K562 (cell line): ENCODE measurements around the gene TSR3. TPM values are rescaled to one million over a fixed set of nuclear protein-coding genes. Genes with fewer than 3 reads are reported as not detected.

Experiments
- ATF1 ChIP-seq, 2 experiments: fragments of 450-650 bp in 1 of 2; IDR thresholded peaks; 2 replicates each; pipeline ENCODE4 v1.6.1; 2016; ENCODE audit warnings: missing compliant biosample characterization in 1 of 2, missing genetic modification characterization in 1 of 2
- CHD2 ChIP-seq: IDR thresholded peaks from 2 replicates; pipeline ENCODE4 v1.6.1; 2011; ENCODE audit warnings: low read depth, low read length
- CLOCK ChIP-seq: fragments of 250-450 bp; sonication (Bioruptor Pico); IDR thresholded peaks from 2 replicates; pipeline ENCODE4 v1.4.0; 2020; ENCODE audit warnings: mild to moderate bottlenecking, moderate library complexity, borderline replicate concordance
- NKRF ChIP-seq: fragments of 450-650 bp; IDR thresholded peaks from 2 replicates; pipeline ENCODE4 v1.6.1; 2016; ENCODE audit warnings: borderline replicate concordance
- OTX1 ChIP-seq: fragments of 450-650 bp; formaldehyde crosslinking; IDR thresholded peaks from 2 replicates; pipeline ENCODE4 v1.4.0; 2022; ENCODE audit warnings: mild to moderate bottlenecking
- PHB2 ChIP-seq: fragments of 450-650 bp; IDR thresholded peaks from 2 replicates; pipeline ENCODE4 v1.6.1; 2017; ENCODE audit warnings: low read depth
- SP1 ChIP-seq: sonication (generic); formaldehyde crosslinking; IDR thresholded peaks from 2 replicates; pipeline ENCODE4 v1.8.1; 2022; ENCODE audit warnings: mild to moderate bottlenecking, missing genetic modification reagents
- SP2 ChIP-seq: IDR thresholded peaks from 2 replicates; pipeline ENCODE4 v1.6.1; 2011; ENCODE audit warnings: mild to moderate bottlenecking, low read depth, low read length, moderate library complexity; ENCODE audit not compliant: poor library complexity, severe bottlenecking; ENCODE audit errors: extremely low read depth
- VEZF1 ChIP-seq: fragments of 200-800 bp; sonication (Bioruptor generic); IDR thresholded peaks from 2 replicates; pipeline ENCODE4 v1.6.1; 2017; ENCODE audit warnings: missing genetic modification characterization, missing compliant biosample characterization
- ZNF140 ChIP-seq: fragments of 250-450 bp; sonication (Bioruptor Pico); IDR thresholded peaks from 2 replicates; pipeline ENCODE4 v1.8.0; 2021; ENCODE audit warnings: moderate library complexity, mild to moderate bottlenecking, inconsistent platforms
- ZNF318 ChIP-seq, 2 experiments: fragments of 450-650 bp; IDR thresholded peaks; 2 replicates each; pipeline ENCODE4 v1.6.1; 2016; ENCODE audit warnings: mild to moderate bottlenecking in 2 of 2, borderline replicate concordance in 1 of 2, low read depth in 1 of 2, moderate library complexity in 1 of 2
- polyA plus RNA-seq, 8 experiments: library from polyadenylated mRNA; depleted of rRNA in 4 of 8; stranded (reverse) in 5 of 8; unstranded in 3 of 8; fragments of >200 nt; fragmentation: Nextera tagmentation in 2 of 8; fragmentation: Illumina TruSeq in 1 of 8; extraction: Ambion mirVana in 2 of 8; extraction: Trizol in 1 of 8; gene quantifications; 2 replicates each; pipeline versions ENCODE4 v1.2.1 to v1.2.3, GENCODE V29; 2011 to 2014; ENCODE audit warnings: inconsistent platforms in 1 of 8, missing spikeins in 1 of 8
- total RNA-seq, 7 experiments: library from RNA; depleted of rRNA in 6 of 7; stranded (reverse); fragments of >200 nt in 6 of 7; fragmentation: Illumina TruSeq in 2 of 7; extraction: Trizol in 2 of 7; gene quantifications; 2 replicates each; pipeline versions ENCODE4 v1.2.1 to v1.2.3, GENCODE V29; 2011 to 2021; ENCODE audit warnings: low replicate concordance in 1 of 7

TSR3 gene
- total and polyA plus RNA-seq, 9 of the 15 experiments (the other 6 are each of a cell fraction or from before 2014, with no cell fraction given) = 1.5 to 74.8 (median 16.5) TPM

- TF ChIP-seq ZNF318 (IDR thresholded peaks at IDR 0.05; ENCODE audit: borderline replicate concordance in 1 of 2, low read depth in 1 of 2) (no peak), CLOCK (CRISPR knock-in tag) (no peak), OTX1 (CRISPR knock-in tag) (peak; percentile 21; the same call in 1 of the 2 replicates), CHD2 (peak; percentile 55; the same call in 1 of the 2 replicates), NKRF (peak; percentile 27; the same call in 1 of the 2 replicates), SP2 (peak; percentile 51), ATF1 (CRISPR knock-in tag; IDR thresholded peaks at IDR 0.05) (no peak), ATF1 (tag; IDR thresholded peaks at IDR 0.05) (peak; percentile 66), ZNF140 (CRISPR knock-in tag) (no peak), SP1 (CRISPR knock-in tag) (peak; percentile 100), VEZF1 (CRISPR knock-in tag) (peak; percentile 81), PHB2 (no peak)
Observed at GRCh38 chr16:1342526-1343427, 8.9 kb downstream of the TSR3 start (continued).
